Measurements from ENCODE around the gene AHNAK2.

GRCh38 chr14:105023144-105023543, 45.0 kb upstream of the AHNAK2 start:
- TF ChIP-seq, protein P1, sequence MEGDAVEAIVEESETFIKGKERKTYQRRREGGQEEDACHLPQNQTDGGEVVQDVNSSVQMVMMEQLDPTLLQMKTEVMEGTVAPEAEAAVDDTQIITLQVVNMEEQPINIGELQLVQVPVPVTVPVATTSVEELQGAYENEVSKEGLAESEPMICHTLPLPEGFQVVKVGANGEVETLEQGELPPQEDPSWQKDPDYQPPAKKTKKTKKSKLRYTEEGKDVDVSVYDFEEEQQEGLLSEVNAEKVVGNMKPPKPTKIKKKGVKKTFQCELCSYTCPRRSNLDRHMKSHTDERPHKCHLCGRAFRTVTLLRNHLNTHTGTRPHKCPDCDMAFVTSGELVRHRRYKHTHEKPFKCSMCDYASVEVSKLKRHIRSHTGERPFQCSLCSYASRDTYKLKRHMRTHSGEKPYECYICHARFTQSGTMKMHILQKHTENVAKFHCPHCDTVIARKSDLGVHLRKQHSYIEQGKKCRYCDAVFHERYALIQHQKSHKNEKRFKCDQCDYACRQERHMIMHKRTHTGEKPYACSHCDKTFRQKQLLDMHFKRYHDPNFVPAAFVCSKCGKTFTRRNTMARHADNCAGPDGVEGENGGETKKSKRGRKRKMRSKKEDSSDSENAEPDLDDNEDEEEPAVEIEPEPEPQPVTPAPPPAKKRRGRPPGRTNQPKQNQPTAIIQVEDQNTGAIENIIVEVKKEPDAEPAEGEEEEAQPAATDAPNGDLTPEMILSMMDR (conservative IDR thresholded peaks at IDR 0.05 in 1 of 2, IDR thresholded peaks at IDR 0.05 in 1 of 2; ENCODE audit: low read depth in 1 of 2, low read length in 2 of 2), result no peak
- no peak for TF ChIP-seq EZH2 (IDR thresholded peaks at IDR 0.05; ENCODE audit: low read length, missing control alignments)

All from fibroblast of lung (primary cell).